GM18502 (cell line): ENCODE data around the gene ZNF426.

Source experiments
- ATAC-seq: cut with Tn5 transposase; IDR thresholded peaks from one replicate; pipeline ENCODE4 v1.9.1; 2021; ENCODE audit warnings: mild to moderate bottlenecking; ENCODE audit not compliant: unreplicated experiment, poor library complexity

Gene ZNF426

DNA sequence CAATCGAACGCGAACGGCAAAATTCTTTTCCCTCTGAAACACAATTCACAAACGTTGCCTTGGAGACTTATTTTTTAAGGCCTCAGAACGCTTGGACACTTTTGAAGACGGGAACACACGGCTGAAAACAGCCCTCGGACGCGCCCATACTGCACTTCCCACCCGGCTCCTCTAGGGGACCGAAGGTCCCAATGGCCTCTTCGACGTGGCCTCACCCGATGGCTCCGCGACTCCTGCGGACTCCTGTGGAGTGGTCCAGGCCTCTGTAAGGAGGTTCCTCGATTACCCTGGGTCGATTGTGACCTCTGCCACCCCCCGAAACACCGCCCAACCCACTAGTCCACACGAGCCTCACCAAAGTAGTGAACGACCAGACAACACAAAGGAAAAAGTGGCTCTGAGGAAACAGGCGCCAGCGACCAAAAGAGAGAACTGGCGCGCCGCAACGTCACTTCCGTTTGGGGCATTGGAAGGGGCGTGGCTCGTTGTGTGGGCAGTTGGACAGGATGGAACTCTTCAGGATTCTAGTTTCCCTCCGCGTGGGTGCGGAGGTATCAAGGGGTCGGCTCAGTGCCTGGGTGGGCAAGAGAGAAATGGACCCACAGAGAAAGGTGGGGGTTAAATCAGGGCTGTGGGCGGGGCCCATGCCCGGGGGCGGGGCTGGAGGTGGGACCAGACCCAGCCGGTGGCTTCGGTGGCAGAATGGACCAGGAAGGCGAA, 40.1 kb downstream of the ZNF426 start, which contains the start of gene ZNF560:
ZNF560 (minus strand) TSS at position 434 of the 720 bp plus-strand sequence. CDS start 23,303 bp downstream, outside the sequence.
- no peak for ATAC-seq

DNA sequence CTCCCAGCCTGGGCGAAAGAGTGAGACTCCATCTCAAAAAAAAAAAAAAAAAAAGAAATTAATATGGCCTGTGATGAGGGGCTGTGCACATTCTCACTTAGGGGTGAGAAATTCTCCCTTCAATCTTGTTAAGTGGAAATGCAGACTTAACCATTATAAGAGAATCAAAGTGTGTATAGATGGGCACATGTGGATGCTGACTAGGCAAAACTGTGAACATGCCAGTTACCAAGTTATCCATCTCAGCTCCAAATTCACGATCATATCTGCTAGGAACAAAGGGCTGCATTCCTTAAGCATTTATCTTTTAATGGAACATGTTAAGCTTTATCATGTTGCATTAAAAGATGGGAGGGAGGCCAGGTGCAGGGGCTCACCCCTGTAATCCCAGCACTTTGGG, 44.3 kb downstream of the ZNF426 start:
- no peak for ATAC-seq

DNA sequence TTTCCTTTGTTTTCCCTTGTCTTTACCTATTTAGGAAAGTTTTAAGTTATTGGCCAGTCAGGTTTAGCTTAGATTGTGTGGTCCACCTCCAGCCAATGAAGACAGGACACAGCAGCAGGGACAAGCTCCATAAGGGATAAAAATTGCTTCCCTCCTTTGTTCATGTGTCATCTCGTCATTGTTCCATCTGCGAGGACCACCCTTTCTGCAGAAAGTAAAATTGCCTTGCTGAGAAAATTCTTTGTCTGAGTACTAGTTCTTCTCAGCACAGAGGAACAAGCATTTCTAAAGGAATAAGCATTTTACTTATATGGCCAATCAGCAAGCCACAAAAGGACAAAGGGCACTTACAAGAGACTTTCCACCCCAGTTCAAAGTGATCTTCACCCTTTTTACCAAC, 51.4 kb downstream of the ZNF426 start:
- no peak for ATAC-seq

DNA sequence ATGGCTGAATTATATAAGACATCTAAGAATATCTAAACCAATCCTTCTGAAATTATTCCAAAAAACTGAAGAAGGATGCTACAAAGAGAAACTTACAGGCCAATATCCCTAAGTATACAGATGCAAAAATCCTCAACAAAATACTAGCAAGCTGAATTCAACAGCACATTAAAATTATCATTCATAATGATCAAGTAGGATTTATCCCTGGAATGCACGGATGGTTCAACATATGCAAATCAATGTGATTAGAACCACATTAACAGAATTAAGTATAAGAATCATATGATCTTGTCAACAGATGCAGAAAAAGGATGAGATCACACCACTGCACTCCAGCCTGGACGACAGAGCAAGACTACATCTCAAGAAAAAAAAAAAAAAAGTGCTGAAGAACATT, 53.3 kb downstream of the ZNF426 start:
- ATAC-seq, result no peak

DNA sequence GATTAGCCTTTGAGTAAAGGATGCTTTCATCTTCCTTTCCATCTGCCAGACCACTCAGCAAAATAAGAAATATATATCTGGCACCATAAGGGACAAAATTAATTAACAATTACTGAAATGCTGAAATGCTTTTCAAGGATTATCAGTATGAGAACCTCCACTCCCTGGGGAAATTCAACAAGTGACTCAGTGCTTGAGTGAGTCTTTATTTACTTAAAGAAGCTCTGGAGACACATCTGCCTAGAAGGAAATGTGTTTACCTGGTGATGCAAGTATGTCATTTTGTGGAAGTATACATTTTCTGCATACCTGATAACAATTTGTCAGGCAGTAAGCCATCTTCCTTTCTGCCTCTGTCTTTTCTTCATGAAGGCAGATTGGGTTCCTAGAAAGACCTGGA, 63.5 kb downstream of the ZNF426 start:
- ATAC-seq, result no peak
